Measurements from ENCODE around the gene ZDHHC3.
"Not testable (repeated sequence)": the region's sequence is repeated elsewhere in the genome, so short reads cannot be mapped to it uniquely, and the experiment has no call there.

Gene ZDHHC3

DNA sequence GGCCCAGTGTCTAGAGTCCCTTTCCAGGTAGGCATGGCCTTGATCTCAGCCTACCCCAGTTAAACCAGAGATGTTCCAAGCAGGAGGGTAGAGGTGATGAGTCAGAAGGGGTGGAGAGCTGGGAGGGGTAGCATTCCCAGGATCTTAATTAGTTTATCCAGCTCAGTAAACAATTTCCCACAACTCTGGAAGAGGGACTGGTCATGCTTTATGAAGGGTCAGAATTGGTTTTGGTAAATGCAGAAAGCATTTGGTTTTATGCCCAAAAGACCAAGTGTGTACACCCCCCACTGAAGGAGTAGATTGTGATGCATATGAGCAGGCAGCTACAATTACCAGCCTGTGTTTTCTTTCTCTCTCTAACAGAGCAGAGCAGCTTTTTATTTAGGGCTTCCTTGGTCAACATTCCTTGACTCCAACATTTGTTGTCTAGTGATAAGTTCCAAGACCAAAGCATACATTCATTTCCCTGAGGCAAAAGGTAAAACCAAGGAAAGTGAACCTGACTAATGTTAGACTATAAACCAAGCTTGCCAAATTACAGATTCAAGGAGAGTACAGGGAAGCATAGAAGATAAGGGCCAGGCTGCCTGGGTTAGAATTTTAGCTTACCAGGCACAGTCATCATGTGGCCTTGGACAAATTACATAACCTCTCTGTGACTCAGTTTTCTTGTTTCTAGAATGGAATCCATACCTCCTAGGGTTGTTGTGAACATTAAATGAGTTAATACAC, 17.7 kb upstream of the ZDHHC3 start:
- no peak for DNase-seq

GRCh38 chr3:44992555-44993470, 16.8 kb upstream of the ZDHHC3 start:
- DNase-seq: no peak

DNA sequence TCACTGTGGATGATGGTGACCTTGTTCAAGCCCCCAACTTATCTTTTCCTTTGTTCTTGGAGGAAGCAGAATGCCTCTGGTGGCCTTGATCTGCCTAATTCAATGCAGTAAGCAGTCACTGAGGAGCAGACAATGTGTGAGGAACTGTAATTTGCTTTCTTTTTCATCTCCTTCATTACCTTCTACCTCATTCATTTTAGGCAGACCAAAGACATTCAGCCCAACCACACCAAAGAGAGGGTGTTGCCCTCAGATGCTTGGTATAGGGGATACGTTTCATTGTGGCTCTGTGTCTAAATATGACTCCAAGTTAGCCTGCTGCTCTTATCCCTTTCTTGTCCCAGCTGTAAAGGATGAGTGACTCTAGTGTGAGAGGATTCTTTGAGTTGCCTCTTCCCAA, 15.4 kb upstream of the ZDHHC3 start:
- DNase-seq: no peak

- DNase-seq: no peak
Observed at GRCh38 chr3:44989636-44990373, 13.8 kb upstream of the ZDHHC3 start.

DNA sequence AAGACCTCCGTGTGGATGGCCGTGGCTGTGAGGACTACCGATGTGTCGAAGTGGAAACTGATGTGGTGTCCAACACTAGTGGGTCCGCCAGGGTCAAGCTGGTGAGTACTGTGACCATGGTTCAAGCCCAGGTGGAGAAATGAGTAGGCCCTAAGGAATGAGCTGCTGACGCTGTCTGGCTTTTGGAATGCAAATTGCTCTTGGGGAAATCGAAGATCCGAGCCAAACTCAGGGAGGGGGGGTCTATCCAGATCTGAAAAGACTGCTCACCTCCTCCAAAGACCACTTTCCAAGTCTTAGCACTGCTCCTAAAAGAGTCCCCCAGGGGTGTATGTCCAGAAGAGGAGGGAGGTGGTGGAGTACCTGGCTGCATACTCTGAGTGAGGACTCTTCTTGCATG, 13.2 kb upstream of the ZDHHC3 start:
- DNase-seq: no peak

- no peak for DNase-seq
Observed at GRCh38 chr3:44988073-44988472, 12.1 kb upstream of the ZDHHC3 start.

DNA sequence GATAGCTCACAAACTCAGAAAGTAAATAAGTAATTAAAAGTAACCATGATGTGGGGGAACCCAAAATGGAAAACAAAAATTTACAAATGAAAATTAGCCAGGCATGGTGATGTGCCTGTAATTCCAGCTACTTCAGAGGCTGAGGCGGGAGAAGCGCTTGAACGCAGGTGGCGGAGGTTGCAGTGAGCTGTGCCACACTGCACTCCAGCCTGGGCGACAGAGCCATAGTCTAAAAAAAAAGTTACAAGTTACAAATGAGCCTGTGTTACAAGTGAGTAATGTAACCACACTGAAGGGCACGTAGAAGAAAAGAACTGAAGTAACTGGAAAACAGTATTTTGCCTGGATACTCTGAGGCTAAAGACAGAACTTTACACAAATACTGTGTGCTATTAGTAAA, 11.4 kb upstream of the ZDHHC3 start:
- DNase-seq: no peak

DNA sequence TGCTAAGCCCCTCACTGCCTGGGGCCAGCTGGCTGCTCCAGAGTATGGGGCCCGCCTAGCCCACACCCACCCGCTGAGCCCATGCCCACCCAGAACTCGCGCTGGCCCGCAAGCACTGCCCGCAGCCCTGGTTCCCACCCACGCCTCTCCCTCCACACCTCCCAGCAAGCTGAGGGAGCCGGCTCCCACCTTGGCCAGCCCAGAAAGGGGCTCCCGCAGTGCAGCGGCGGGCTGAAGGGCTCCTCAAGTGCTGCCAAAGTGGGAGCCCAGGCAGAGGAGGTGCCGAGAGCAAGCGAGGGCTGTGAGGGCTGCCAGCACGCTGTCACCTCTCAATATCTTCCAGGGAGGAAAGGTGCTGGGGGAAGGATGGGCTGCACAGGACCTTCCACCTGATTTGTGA, 10.4 kb upstream of the ZDHHC3 start:
- DNase-seq: not testable (repeated sequence)

GRCh38 chr3:44984335-44984734, 8.4 kb upstream of the ZDHHC3 start:
- DNase-seq: no peak

GRCh38 chr3:44983484-44983941, 7.5 kb upstream of the ZDHHC3 start:
- no peak for DNase-seq

GRCh38 chr3:44982817-44983216, 6.8 kb upstream of the ZDHHC3 start:
- no peak for DNase-seq

DNA sequence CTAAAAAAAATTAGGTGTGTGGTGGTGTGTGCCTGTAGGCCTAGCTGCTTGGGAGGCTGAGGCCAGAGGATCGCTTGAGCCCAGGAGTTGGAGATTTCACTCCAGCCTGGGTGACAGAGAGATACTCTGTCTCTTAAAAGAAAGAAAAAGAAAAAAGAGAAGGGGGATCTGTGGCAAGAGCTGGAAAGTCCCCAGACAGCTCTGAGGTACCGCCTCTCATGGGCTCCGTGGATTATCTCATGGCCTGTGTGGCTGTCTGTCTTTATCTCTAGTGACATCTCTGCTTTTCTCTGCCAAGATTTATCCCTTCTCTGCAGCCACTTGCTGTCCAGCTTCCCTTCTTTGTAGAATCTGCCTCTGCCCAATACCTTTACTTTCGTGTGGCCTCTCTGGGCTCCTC, 5.8 kb upstream of the ZDHHC3 start:
- DNase-seq: no peak

DNA sequence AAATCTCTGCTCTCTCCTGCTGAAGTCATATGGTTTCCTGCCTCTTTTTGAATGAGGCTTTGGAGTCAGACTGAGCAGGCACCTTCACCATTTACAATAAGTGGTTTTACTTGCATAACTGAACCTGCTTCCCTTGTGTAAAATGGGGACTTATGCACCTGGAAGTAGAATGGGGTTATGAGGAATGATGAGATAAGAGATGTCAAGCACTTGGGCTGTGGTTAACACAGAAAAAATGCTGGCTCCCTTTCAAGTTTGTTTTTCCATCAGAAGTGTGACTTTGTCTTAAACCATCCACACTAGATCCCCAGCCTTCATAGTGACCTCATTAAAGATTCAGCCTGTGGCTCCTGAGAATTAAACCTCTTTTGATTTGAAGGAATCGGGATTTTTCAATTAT, 5.2 kb upstream of the ZDHHC3 start:
- DNase-seq: no peak

- DNase-seq: no peak
Observed at GRCh38 chr3:44974416-44974815, 1.6 kb downstream of the ZDHHC3 start.

DNA sequence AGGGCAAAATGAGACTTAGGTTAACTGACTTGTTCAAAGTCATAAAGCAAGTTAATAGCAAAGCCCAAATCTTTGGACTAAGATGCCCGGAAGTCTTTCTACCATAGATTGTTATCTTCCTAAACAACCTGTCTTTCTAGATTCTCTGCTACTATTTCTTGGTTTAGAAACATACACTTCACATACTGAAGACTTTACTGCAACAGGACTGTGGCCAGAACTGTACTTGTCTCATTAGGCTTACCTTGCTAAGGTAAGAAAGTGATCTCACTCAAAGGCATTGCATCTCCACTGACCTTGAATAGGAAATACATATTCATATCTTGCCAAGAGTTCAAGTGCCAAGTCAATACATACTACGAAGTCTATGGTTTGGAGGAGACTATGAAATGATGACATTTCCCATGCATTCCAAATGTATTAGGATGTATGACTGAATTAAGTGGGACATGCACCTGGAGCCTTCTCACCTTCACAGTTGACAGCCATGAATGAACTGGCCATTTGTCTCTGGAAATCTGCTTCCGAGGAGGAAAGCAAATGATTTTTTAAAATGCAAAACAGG, 5.0 kb downstream of the ZDHHC3 start:
- DNase-seq: no peak

DNA sequence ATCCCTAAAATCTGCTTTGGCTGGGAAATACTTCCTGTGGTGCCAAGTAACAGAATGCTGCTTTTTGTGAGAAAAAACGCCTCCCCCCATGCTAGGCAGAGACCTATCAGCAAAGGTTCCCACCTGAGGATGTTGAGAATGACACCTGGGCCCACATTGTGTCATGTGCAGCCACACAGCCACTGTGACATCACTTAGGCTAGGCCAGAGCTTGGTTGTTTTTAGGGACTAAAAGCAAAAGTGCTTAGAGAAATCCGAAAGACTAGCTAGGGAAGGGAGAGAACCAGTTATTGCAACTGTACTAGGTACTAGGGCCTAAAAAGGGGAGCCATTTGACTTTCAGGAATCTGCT, 6.2 kb downstream of the ZDHHC3 start:
- no peak for DNase-seq

GRCh38 chr3:44969154-44969827, 6.7 kb downstream of the ZDHHC3 start:
- no peak for DNase-seq

GRCh38 chr3:44968447-44968858, 7.5 kb downstream of the ZDHHC3 start:
- DNase-seq: no peak

- no peak for DNase-seq
Observed at GRCh38 chr3:44966795-44967278, 9.1 kb downstream of the ZDHHC3 start.

- no peak for DNase-seq
Observed at GRCh38 chr3:44965165-44965564, 10.8 kb downstream of the ZDHHC3 start.

DNA sequence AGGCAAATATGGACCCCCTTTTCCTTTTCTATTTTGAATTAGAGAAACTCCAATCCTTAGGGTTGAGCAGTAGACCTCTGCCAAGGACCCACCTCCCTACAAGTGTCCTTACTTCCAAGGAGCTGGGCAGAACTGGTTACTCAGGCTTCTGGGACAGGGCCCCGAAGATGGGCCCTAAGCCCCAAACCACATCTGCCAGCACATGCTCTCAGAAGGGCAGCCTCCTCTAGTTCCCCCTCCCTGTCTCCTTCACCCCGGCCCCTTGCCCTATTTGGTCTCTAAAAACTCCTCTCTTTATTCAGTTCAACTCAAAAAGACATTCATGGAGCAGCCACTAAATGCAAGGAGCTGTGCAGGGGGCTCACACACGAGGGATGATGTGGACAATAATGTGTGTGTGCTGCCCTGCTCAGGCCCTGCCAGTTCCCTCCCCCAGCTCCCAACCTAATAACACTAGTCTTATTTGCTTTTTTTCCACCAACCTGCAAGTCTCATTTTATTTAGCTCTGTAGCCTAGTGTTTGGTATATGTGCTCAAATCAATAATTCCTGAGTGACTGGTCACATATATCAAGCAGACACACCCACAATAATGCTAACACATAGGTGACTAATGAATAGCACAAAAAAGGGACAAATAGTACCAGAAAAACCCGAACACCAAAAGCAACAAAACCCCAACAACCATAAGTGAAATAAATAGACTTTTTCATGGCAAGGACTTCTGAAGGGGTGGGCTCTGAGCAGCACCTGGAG, 12.2 kb downstream of the ZDHHC3 start:
- DNase-seq: no peak

All from NCI-H524 treated with DMSO at 0.1 percent for 48 hours (cell line).